ENCODE measurements around the gene HCN1.

DNA sequence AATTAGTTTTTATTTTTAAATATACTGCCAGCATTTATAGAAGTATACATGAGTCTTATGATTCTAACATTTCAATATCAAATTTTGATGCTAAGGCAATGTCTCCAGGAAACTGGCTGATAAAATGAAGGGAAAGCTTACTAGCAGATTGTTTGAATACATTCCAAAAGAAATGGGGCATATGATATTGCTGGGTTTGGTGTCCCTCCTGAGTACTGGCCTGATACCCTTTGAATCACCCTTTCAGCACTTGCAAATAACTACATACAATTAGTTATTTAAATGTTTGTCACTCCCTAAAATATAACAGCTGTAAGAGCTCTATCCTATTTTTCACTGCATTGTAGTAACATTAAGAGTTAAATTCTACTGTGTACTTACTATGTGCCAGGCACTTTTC is 360.8 kb downstream of the HCN1 start:
- TF ChIP-seq POLR2AphosphoS5 (IDR thresholded peaks at IDR 0.05): no peak
- TF ChIP-seq, protein P1, sequence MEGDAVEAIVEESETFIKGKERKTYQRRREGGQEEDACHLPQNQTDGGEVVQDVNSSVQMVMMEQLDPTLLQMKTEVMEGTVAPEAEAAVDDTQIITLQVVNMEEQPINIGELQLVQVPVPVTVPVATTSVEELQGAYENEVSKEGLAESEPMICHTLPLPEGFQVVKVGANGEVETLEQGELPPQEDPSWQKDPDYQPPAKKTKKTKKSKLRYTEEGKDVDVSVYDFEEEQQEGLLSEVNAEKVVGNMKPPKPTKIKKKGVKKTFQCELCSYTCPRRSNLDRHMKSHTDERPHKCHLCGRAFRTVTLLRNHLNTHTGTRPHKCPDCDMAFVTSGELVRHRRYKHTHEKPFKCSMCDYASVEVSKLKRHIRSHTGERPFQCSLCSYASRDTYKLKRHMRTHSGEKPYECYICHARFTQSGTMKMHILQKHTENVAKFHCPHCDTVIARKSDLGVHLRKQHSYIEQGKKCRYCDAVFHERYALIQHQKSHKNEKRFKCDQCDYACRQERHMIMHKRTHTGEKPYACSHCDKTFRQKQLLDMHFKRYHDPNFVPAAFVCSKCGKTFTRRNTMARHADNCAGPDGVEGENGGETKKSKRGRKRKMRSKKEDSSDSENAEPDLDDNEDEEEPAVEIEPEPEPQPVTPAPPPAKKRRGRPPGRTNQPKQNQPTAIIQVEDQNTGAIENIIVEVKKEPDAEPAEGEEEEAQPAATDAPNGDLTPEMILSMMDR (IDR thresholded peaks at IDR 0.05): no peak
- TF ChIP-seq POLR2A (IDR thresholded peaks at IDR 0.05; ENCODE audit: low read depth): no peak
- TF ChIP-seq EP300 (IDR thresholded peaks at IDR 0.05): no peak
